Spleen (tissue), 11 donors: ENCODE data around the gene PCNX3. TPM values are rescaled to one million over a fixed set of nuclear protein-coding genes. Genes with fewer than 3 reads are reported as not detected.
"Not testable (repeated sequence)": the region's sequence is repeated elsewhere in the genome, so short reads cannot be mapped to it uniquely, and the experiment has no call there.

ENCODE experiments used
- DNase-seq: peaks from one replicate; pipeline ENCODE4 v3.0.0-alpha.2; 2020
- H3K27ac ChIP-seq, 8 donors: fragments of 200-600 bp; sonication (generic) in 7 of 8; 1 replicate in 4 of 8; 2 replicates in 4 of 8; pipeline versions ENCODE4 v1.5.0 to v1.8.0; 2016 to 2021; ENCODE audit warnings: inconsistent platforms in 4 of 8, mild to moderate bottlenecking in 4 of 8, moderate library complexity in 1 of 8
- H3K27me3 ChIP-seq, 7 donors: fragments of 200-600 bp; sonication (generic) in 6 of 7; replicated peaks in 1 of 7; 1 replicate in 4 of 7; 2 replicates in 3 of 7; pipeline versions ENCODE4 v1.5.0 to v1.8.0; 2016 to 2021; ENCODE audit warnings: inconsistent platforms in 3 of 7, mild to moderate bottlenecking in 1 of 7
- H3K36me3 ChIP-seq, 6 donors: fragments of 200-600 bp; sonication (generic) in 5 of 6; 1 replicate in 4 of 6; 2 replicates in 2 of 6; pipeline versions ENCODE4 v1.5.0 to v1.8.0; 2016 to 2021; ENCODE audit warnings: inconsistent platforms in 2 of 6
- H3K4me1 ChIP-seq, 6 donors: fragments of 200-600 bp; sonication (generic) in 5 of 6; 1 replicate in 3 of 6; 2 replicates in 3 of 6; pipeline versions ENCODE4 v1.5.0 to v1.8.0; 2016 to 2021; ENCODE audit warnings: inconsistent platforms in 3 of 6
- H3K4me3 ChIP-seq, 8 donors: fragments of 200-600 bp; sonication (generic) in 7 of 8; 1 replicate in 4 of 8; 2 replicates in 4 of 8; pipeline versions ENCODE4 v1.5.0 to v1.8.0; 2016 to 2021; ENCODE audit warnings: inconsistent platforms in 4 of 8, mild to moderate bottlenecking in 4 of 8, moderate library complexity in 2 of 8
- H3K9me3 ChIP-seq, 8 donors: fragments of 200-600 bp; sonication (generic) in 7 of 8; 1 replicate in 4 of 8; 2 replicates in 4 of 8; pipeline versions ENCODE4 v1.5.0 to v1.8.0; 2016 to 2021; ENCODE audit warnings: inconsistent platforms in 4 of 8
- POLR2A ChIP-seq, 3 donors: fragments of 450-650 bp; IDR thresholded peaks; one replicate each; pipeline ENCODE4 v1.5.1; 2017; ENCODE audit warnings: antibody characterized with exemption in 3 of 3, mild to moderate bottlenecking in 1 of 3
- POLR2AphosphoS5 ChIP-seq, 3 donors: sonication (generic); formaldehyde crosslinking; IDR thresholded peaks; one replicate each; pipeline ENCODE4 v1.5.1; 2017; ENCODE audit warnings: antibody characterized with exemption in 3 of 3
- WGBS, 5 donors: extraction: QIAGEN DNeasy Blood & Tissue Kit in 3 of 5; methylation state at CpG; one replicate each; pipeline versions ENCODE4 v1.1.5 to v1.1.7; 2013 to 2018; 5-methylcytosine and 5-hydroxymethylcytosine counted together
- intact Hi-C: fragments of 100-400 bp; cut with DNase I; formaldehyde crosslinking; loops from one replicate; pipeline ENCODE4 v1.15.0; 2023; ENCODE audit warnings: low total_unique reads
- microRNA-seq, 3 donors: library from miRNA; unstranded; fragments of <30 nt; microRNA quantifications; one replicate each; pipeline versions ENCODE4 to v1.1.0, GENCODE V29; 2019 to 2020
- polyA plus RNA-seq, 3 donors: library from polyadenylated mRNA; stranded (reverse); fragments of 200-250 nt; gene quantifications; one replicate each; pipeline ENCODE4 v1.2.1, GENCODE V29; 2013
- small RNA-seq, 4 donors: library from RNA; depleted of rRNA; stranded (forward); fragments of <200 nt; gene quantifications; one replicate each; pipeline ENCODE3, GENCODE V24; 2016
- total RNA-seq, 7 donors: library from RNA; depleted of rRNA in 3 of 7; stranded (reverse); fragments of >200 nt in 3 of 7; fragmentation: NEBNext Ultra II Directional in 4 of 7; extraction: Animal tissue kit (Norgen Biotek cat#: 25700) in 4 of 7; gene quantifications; one replicate each; pipeline versions ENCODE4 v1.1.0 to v1.2.1, GENCODE V29; 2016 to 2021
- TF ChIP-seq, protein P1 (sequence below), 11 experiments: fragments of 200-600 bp in 7 of 11; fragments of 450-650 bp in 4 of 11; sonication (generic) in 4 of 11; IDR thresholded peaks in 8 of 11; conservative IDR thresholded peaks in 3 of 11; 1 replicate in 7 of 11; 2 replicates in 4 of 11; pipeline versions ENCODE4 v1.4.0 to v1.8.0; 2016 to 2021; ENCODE audit warnings: antibody characterized with exemption in 11 of 11, inconsistent platforms in 4 of 11, mild to moderate bottlenecking in 1 of 11
- donor health status: healthy with polysubstance abuse.
- donor health status: DM: no; HTN: no; CAD: no; lungs with moderate emphysema.
- donor health status: DM: no; HTN: no; CAD: no.
- donor health status: Bipolar disorder and iron deficiency.
- donor health status: healthy.
- donor health status: DM: no; HTN: no; CAD: no.
- donor health status: DM: yes; HTN: yes; CAD: no.

PCNX3 gene
- total and polyA plus RNA-seq, 10 donors = 9.2 to 51.3 (median 46.9) TPM

DNA sequence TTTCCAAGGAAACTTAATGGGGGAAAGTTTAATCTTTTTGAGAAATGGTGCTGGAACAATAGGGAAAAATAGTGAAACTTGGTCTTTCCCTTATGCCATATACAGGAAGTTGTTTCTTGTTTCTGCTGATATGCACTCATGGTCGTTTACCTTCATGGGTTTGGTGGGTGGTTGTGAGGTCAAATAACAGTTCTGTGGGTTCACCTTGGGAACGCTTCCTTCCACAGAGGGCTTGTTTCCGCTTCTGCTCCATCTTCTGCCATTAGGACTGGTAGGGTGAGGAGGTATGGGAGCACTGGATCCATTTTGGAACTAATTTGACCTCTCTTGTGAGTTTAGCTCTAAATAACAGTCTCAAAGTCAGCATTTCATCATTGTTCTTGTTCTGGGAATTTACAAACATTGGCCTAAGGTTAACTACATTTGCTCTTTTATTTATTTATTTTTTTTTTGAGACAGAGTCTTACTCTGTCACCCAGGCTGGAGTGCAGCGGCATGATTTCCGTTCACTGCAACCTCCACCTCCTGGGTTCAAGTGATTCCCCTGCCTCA is 64.7 kb downstream of the PCNX3 start:
- intact Hi-C loops = no loop called here
- H3K27ac ChIP-seq = peak overlapping the region in 5 of 8 donors; percentile 58 to 68 (median 62)
- TF ChIP-seq, protein P1, sequence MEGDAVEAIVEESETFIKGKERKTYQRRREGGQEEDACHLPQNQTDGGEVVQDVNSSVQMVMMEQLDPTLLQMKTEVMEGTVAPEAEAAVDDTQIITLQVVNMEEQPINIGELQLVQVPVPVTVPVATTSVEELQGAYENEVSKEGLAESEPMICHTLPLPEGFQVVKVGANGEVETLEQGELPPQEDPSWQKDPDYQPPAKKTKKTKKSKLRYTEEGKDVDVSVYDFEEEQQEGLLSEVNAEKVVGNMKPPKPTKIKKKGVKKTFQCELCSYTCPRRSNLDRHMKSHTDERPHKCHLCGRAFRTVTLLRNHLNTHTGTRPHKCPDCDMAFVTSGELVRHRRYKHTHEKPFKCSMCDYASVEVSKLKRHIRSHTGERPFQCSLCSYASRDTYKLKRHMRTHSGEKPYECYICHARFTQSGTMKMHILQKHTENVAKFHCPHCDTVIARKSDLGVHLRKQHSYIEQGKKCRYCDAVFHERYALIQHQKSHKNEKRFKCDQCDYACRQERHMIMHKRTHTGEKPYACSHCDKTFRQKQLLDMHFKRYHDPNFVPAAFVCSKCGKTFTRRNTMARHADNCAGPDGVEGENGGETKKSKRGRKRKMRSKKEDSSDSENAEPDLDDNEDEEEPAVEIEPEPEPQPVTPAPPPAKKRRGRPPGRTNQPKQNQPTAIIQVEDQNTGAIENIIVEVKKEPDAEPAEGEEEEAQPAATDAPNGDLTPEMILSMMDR (IDR thresholded peaks at IDR 0.05 in 8 of 11, conservative IDR thresholded peaks at IDR 0.05 in 3 of 11) = no peak
- peak in 1 of 3 donors; percentile 65 for TF ChIP-seq POLR2AphosphoS5 (IDR thresholded peaks at IDR 0.05)
- DNase-seq = no peak
- H3K36me3 ChIP-seq = no peaks in the 10 kb centered on the region
- H3K27me3 ChIP-seq = no peaks in the 10 kb centered on the region
- no peaks in the 10 kb centered on the region for H3K9me3 ChIP-seq
- no peak overlapping the region for H3K4me3 ChIP-seq
- H3K4me1 ChIP-seq = no peaks in the 10 kb centered on the region
- WGBS, 5 donors = 55 to 64% (median 59%) methylated on average over 5 of the region's 5 CpGs

DNA sequence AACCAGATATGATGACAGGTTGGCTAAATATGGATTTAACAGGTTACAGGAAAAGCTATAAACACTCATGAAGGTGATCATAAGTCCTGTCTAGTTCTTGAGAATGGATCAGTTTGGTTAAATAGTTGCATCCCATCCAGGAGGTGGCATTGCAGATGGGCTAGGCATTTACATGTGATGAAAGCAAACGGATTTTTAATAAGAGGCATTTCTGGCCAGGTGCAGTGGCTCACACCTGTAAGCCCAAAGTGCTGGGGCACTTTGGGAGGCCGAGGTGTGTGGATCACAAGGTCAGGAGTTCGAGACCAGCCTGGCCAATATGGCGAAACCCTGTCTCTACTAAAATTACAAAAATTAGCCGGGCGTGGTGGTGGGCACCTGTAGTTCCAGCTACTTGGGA is 67.9 kb downstream of the PCNX3 start:
- H3K9me3 ChIP-seq, H3K27me3 ChIP-seq, H3K4me1 ChIP-seq, H3K27ac ChIP-seq, H3K36me3 ChIP-seq, DNase-seq, intact Hi-C loops, H3K4me3 ChIP-seq: not testable (repeated sequence)
- WGBS, 5 donors = 83 to 91% (median 88%) methylated on average over 6 of the region's 6 CpGs

GRCh38 chr11:65685981-65686380 is 70.4 kb downstream of the PCNX3 start:
- no peaks in the 10 kb centered on the region for H3K36me3 ChIP-seq
- DNase-seq = no peak
- TF ChIP-seq POLR2AphosphoS5 (IDR thresholded peaks at IDR 0.05) (peak in 1 of 3 donors; percentile 15), POLR2A (IDR thresholded peaks at IDR 0.05) (no peak)
- H3K27ac ChIP-seq = peak overlapping the region in 3 of 8 donors; percentile 1 to 47 (median 8)
- intact Hi-C loops = no loop called here
- no peak overlapping the region for H3K4me3 ChIP-seq
- 68 to 91% (median 69%) methylated on average over 8 of the region's 8 CpGs for WGBS, 5 donors
- no peaks in the 10 kb centered on the region for H3K27me3 ChIP-seq
- H3K9me3 ChIP-seq = no peaks in the 10 kb centered on the region
- H3K4me1 ChIP-seq = no peaks in the 10 kb centered on the region

Small RNAs within 50 kb of the gene (microRNA-seq; reads per million reads assigned to microRNA genes)
- gene MIR4489 (0 to 1.4 (median 0.70) reads per million in 3 donors), gene MIR4690 (0 to 0.28 (median 0) reads per million in 3 donors)

Small RNAs within 50 kb of the gene (small RNA-seq; reads per million reads assigned to genes)
- 0.06 to 0.45 (median 0.14) reads per million in 4 donors for gene MIR4489
- gene MIR4690 = 0 to 0.17 (median 0.08) reads per million in 4 donors

Other genes with a start within 250 kb of the PCNX3 start
- 10 to 100 TPM; 11.6 to 33.4 (median 25.7) TPM for gene SLC25A45, start 233.1 kb upstream of the PCNX3 start, total RNA-seq
- gene SLC25A45, start 233.1 kb upstream of the PCNX3 start, polyA plus RNA-seq = 10 to 100 TPM; 14.1 to 26.2 (median 24.1) TPM
- gene FRMD8, start 229.1 kb upstream of the PCNX3 start, total RNA-seq = 100 to 1,000 TPM in 3 of 7 donors, 10 to 100 TPM in 4; 65.4 to 128 (median 99.5) TPM
- gene FRMD8, start 229.1 kb upstream of the PCNX3 start, polyA plus RNA-seq = 10 to 100 TPM; 19.3 to 32.0 (median 23.4) TPM
- gene NEAT1, start 193.0 kb upstream of the PCNX3 start, total RNA-seq = 1,000 to 10,000 TPM in 2 of 7 donors, 100 to 1,000 TPM in 5; 266 to 1,804 (median 799) TPM
- gene NEAT1, start 193.0 kb upstream of the PCNX3 start, polyA plus RNA-seq = 1,000 to 10,000 TPM in 2 of 3 donors, 100 to 1,000 TPM in 1; 526 to 1,090 (median 1,018) TPM
- gene MALAT1, start 116.7 kb upstream of the PCNX3 start, total RNA-seq = over 10,000 TPM; 10,088 to 24,490 (median 13,598) TPM
- gene MALAT1, start 116.7 kb upstream of the PCNX3 start, polyA plus RNA-seq = 100 to 1,000 TPM; 111 to 793 (median 171) TPM
- 100 to 1,000 TPM in 2 of 7 donors, 10 to 100 TPM in 5; 64.7 to 125 (median 77.4) TPM for gene SCYL1, start 90.7 kb upstream of the PCNX3 start, total RNA-seq
- 10 to 100 TPM; 52.4 to 70.6 (median 60.7) TPM for gene SCYL1, start 90.7 kb upstream of the PCNX3 start, polyA plus RNA-seq
- gene LTBP3, start 57.4 kb upstream of the PCNX3 start, total RNA-seq = 100 to 1,000 TPM in 2 of 7 donors, 10 to 100 TPM in 5; 81.6 to 137 (median 95.8) TPM
- gene LTBP3, start 57.4 kb upstream of the PCNX3 start, polyA plus RNA-seq = 10 to 100 TPM; 20.6 to 57.0 (median 27.6) TPM
- gene ZNRD2, start 45.3 kb upstream of the PCNX3 start, total RNA-seq = 10 to 100 TPM; 20.9 to 68.8 (median 34.4) TPM
- gene ZNRD2, start 45.3 kb upstream of the PCNX3 start, polyA plus RNA-seq = 10 to 100 TPM; 32.6 to 49.5 (median 42.5) TPM
- gene FAM89B, start 43.2 kb upstream of the PCNX3 start, total RNA-seq = 10 to 100 TPM; 34.5 to 59.0 (median 48.4) TPM
- gene FAM89B, start 43.2 kb upstream of the PCNX3 start, polyA plus RNA-seq = 10 to 100 TPM; 43.0 to 66.1 (median 50.1) TPM
- gene EHBP1L1, start 39.7 kb upstream of the PCNX3 start, total RNA-seq = 100 to 1,000 TPM; 151 to 365 (median 242) TPM
- 100 to 1,000 TPM in 2 of 3 donors, 10 to 100 TPM in 1; 44.3 to 174 (median 116) TPM for gene EHBP1L1, start 39.7 kb upstream of the PCNX3 start, polyA plus RNA-seq
- 1 to 10 TPM in 4 of 7 donors, under 1 TPM in 3; 0.63 to 3.2 (median 1.1) TPM for gene KCNK7, start 20.0 kb upstream of the PCNX3 start, total RNA-seq
- 1 to 10 TPM; 1.9 to 6.2 (median 2.9) TPM for gene KCNK7, start 20.0 kb upstream of the PCNX3 start, polyA plus RNA-seq
- 100 to 1,000 TPM in 3 of 7 donors, 10 to 100 TPM in 4; 93.5 to 158 (median 99.9) TPM for gene MAP3K11, start 1.6 kb upstream of the PCNX3 start, total RNA-seq
- 100 to 1,000 TPM in 1 of 3 donors, 10 to 100 TPM in 2; 29.4 to 109 (median 97.7) TPM for gene MAP3K11, start 1.6 kb upstream of the PCNX3 start, polyA plus RNA-seq
- gene SIPA1, start 22.3 kb downstream of the PCNX3 start, total RNA-seq = 100 to 1,000 TPM; 167 to 308 (median 255) TPM
- gene SIPA1, start 22.3 kb downstream of the PCNX3 start, polyA plus RNA-seq = 100 to 1,000 TPM; 269 to 423 (median 327) TPM
- gene RELA, start 47.1 kb downstream of the PCNX3 start, total RNA-seq = 100 to 1,000 TPM in 1 of 7 donors, 10 to 100 TPM in 6; 68.2 to 115 (median 85.3) TPM
- gene RELA, start 47.1 kb downstream of the PCNX3 start, polyA plus RNA-seq = 10 to 100 TPM; 25.8 to 43.0 (median 25.9) TPM
- gene KAT5, start 96.5 kb downstream of the PCNX3 start, total RNA-seq = 10 to 100 TPM; 55.0 to 85.8 (median 63.6) TPM
- gene KAT5, start 96.5 kb downstream of the PCNX3 start, polyA plus RNA-seq = 100 to 1,000 TPM in 1 of 3 donors, 10 to 100 TPM in 2; 55.3 to 103 (median 72.4) TPM
- 100 to 1,000 TPM in 2 of 7 donors, 10 to 100 TPM in 5; 51.0 to 141 (median 54.4) TPM for gene RNASEH2C, start 105.0 kb downstream of the PCNX3 start, total RNA-seq
- 100 to 1,000 TPM in 2 of 3 donors, 10 to 100 TPM in 1; 56.3 to 124 (median 112) TPM for gene RNASEH2C, start 105.0 kb downstream of the PCNX3 start, polyA plus RNA-seq
- 10 to 100 TPM; 28.9 to 58.9 (median 33.1) TPM for gene AP5B1, start 165.2 kb downstream of the PCNX3 start, total RNA-seq
- gene AP5B1, start 165.2 kb downstream of the PCNX3 start, polyA plus RNA-seq = 10 to 100 TPM in 1 of 3 donors, 1 to 10 TPM in 2; 2.8 to 12.6 (median 3.3) TPM
- under 1 TPM in 2 of 7 donors, not detected in 5; 0.14 to 0.47 TPM for gene OVOL1, start 171.3 kb downstream of the PCNX3 start, total RNA-seq
- under 1 TPM in 2 of 3 donors, not detected in 1; 0.03 to 0.06 TPM for gene OVOL1, start 171.3 kb downstream of the PCNX3 start, polyA plus RNA-seq
- gene SNX32, start 218.2 kb downstream of the PCNX3 start, total RNA-seq = 1 to 10 TPM in 2 of 7 donors, under 1 TPM in 3, not detected in 2; 0.22 to 1.2 (median 0.77) TPM
- 1 to 10 TPM in 1 of 3 donors, under 1 TPM in 2; 0.45 to 1.5 (median 0.89) TPM for gene SNX32, start 218.2 kb downstream of the PCNX3 start, polyA plus RNA-seq
- 1,000 to 10,000 TPM in 2 of 7 donors, 100 to 1,000 TPM in 5; 666 to 1,219 (median 868) TPM for gene CFL1, start 242.4 kb downstream of the PCNX3 start, total RNA-seq
- 100 to 1,000 TPM; 562 to 869 (median 862) TPM for gene CFL1, start 242.4 kb downstream of the PCNX3 start, polyA plus RNA-seq
- gene MUS81, start 244.7 kb downstream of the PCNX3 start, total RNA-seq = 10 to 100 TPM; 54.8 to 77.3 (median 65.5) TPM
- gene MUS81, start 244.7 kb downstream of the PCNX3 start, polyA plus RNA-seq = 10 to 100 TPM; 71.2 to 93.5 (median 89.5) TPM